ENCODE measurements around the gene CDH13. TPM values are rescaled to one million over a fixed set of nuclear protein-coding genes. Genes with fewer than 3 reads are reported as not detected.

The CDH13 gene
- total and polyA plus RNA-seq, 2 experiments from 2014 or later: 1.6 to 4.4 TPM

GRCh38 chr16:83137894-83138293 is 511.1 kb downstream of the CDH13 start:
- Histone ChIP-seq H4K20me1 (replicated peaks; ENCODE audit: insufficient read depth) (no peaks in the 10 kb centered on the region), H3K4me3 (no peak overlapping the region), H3F3A (replicated peaks; ENCODE audit: low read depth) (no peaks in the 10 kb centered on the region), H3K36me3 (ENCODE audit: insufficient read depth) (no peaks in the 10 kb centered on the region), H3K79me2 (replicated peaks; ENCODE audit: insufficient read depth) (no peaks in the 10 kb centered on the region), H3K27ac (ENCODE audit: low read depth) (no peak overlapping the region), H3K4me1 (ENCODE audit: insufficient read depth) (no peaks in the 10 kb centered on the region), H3K4me2 (no peak overlapping the region), H3K27me3 (ENCODE audit: insufficient read depth) (no peaks in the 10 kb centered on the region), H2AFZ (no peak overlapping the region), H3K9me2 (ENCODE audit: insufficient read depth) (no peaks in the 10 kb centered on the region)
- no peaks in the 10 kb centered on the region for H3K36me3 Mint-ChIP-seq (ENCODE audit: low read depth)
- ATAC-seq (no peak), DNase-seq (ENCODE audit: low spot score) (no peak)
- no peak overlapping the region for H3K4me3 Mint-ChIP-seq
- no peak overlapping the region for H3K27ac Mint-ChIP-seq
- peaks cover 6% of the 10 kb centered on the region; the same call in 2 of the 3 replicates for H3K9me3 Mint-ChIP-seq
- TF ChIP-seq EZH2 (IDR thresholded peaks at IDR 0.05; ENCODE audit: low read depth, unreplicated experiment) (no peak), JUNB (IDR thresholded peaks at IDR 0.05; ENCODE audit: unreplicated experiment) (no peak)
- H3K27me3 Mint-ChIP-seq (ENCODE audit: insufficient read depth, low read depth, poor library complexity): peaks cover 5% of the 10 kb centered on the region
- H3K4me1 Mint-ChIP-seq: peaks cover 4% of the 10 kb centered on the region; the same call in 1 of the 3 replicates

- Histone ChIP-seq H3F3A (replicated peaks; ENCODE audit: low read depth) (no peaks in the 10 kb centered on the region), H3K27me3 (ENCODE audit: insufficient read depth) (no peaks in the 10 kb centered on the region), H3K4me1 (ENCODE audit: insufficient read depth) (no peaks in the 10 kb centered on the region), H4K20me1 (replicated peaks; ENCODE audit: insufficient read depth) (no peaks in the 10 kb centered on the region), H2AFZ (no peak overlapping the region), H3K27ac (ENCODE audit: low read depth) (no peak overlapping the region), H3K79me2 (replicated peaks; ENCODE audit: insufficient read depth) (no peaks in the 10 kb centered on the region), H3K4me3 (no peak overlapping the region), H3K9me2 (ENCODE audit: insufficient read depth) (no peaks in the 10 kb centered on the region), H3K4me2 (no peak overlapping the region), H3K36me3 (ENCODE audit: insufficient read depth) (no peaks in the 10 kb centered on the region)
- DNase-seq (ENCODE audit: low spot score) (no peak), ATAC-seq (no peak)
- Mint-ChIP-seq H3K4me1 (peaks cover 4% of the 10 kb centered on the region; the same call in 1 of the 3 replicates), H3K4me3 (no peak overlapping the region), H3K36me3 (ENCODE audit: low read depth) (no peaks in the 10 kb centered on the region), H3K27me3 (ENCODE audit: insufficient read depth, low read depth, poor library complexity) (peaks cover 5% of the 10 kb centered on the region), H3K27ac (no peak overlapping the region), H3K9me3 (peaks cover 6% of the 10 kb centered on the region; the same call in 2 of the 3 replicates)
- TF ChIP-seq STAT1 (IDR thresholded peaks at IDR 0.05; ENCODE audit: unreplicated experiment): no peak
- no peak for TF ChIP-seq EZH2 (IDR thresholded peaks at IDR 0.05; ENCODE audit: low read depth, unreplicated experiment)
- TF ChIP-seq POLR2AphosphoS5 (IDR thresholded peaks at IDR 0.05; ENCODE audit: low read depth): no peak
- no peak for TF ChIP-seq ZNF331 (CRISPR knock-in tag; IDR thresholded peaks at IDR 0.05; ENCODE audit: low read depth)
- no peak for TF ChIP-seq NANOG (IDR thresholded peaks at IDR 0.05; ENCODE audit: borderline replicate concordance)
- TF ChIP-seq CTCF (conservative IDR thresholded peaks at IDR 0.05; ENCODE audit: low read depth in 2 of 2): no peak
- TF ChIP-seq EZH2phosphoT487 (IDR thresholded peaks at IDR 0.05; ENCODE audit: unreplicated experiment): no peak
Observed at GRCh38 chr16:83138512-83138911, 511.7 kb downstream of the CDH13 start.

- no peaks in the 10 kb centered on the region for H3K4me1 ChIP-seq (ENCODE audit: insufficient read depth)
- peaks cover 6% of the 10 kb centered on the region; the same call in 2 of the 3 replicates for H3K9me3 Mint-ChIP-seq
- TF ChIP-seq ZNF331 (CRISPR knock-in tag; IDR thresholded peaks at IDR 0.05; ENCODE audit: low read depth) (no peak), CTCF (conservative IDR thresholded peaks at IDR 0.05; ENCODE audit: low read depth in 2 of 2) (no peak)
- TF ChIP-seq, protein P1, sequence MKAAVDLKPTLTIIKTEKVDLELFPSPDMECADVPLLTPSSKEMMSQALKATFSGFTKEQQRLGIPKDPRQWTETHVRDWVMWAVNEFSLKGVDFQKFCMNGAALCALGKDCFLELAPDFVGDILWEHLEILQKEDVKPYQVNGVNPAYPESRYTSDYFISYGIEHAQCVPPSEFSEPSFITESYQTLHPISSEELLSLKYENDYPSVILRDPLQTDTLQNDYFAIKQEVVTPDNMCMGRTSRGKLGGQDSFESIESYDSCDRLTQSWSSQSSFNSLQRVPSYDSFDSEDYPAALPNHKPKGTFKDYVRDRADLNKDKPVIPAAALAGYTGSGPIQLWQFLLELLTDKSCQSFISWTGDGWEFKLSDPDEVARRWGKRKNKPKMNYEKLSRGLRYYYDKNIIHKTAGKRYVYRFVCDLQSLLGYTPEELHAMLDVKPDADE (IDR thresholded peaks at IDR 0.05): no peak
- no peak overlapping the region for H2AFZ ChIP-seq
- H3F3A ChIP-seq (replicated peaks; ENCODE audit: low read depth): no peaks in the 10 kb centered on the region
- H3K36me3 ChIP-seq (ENCODE audit: insufficient read depth): no peaks in the 10 kb centered on the region
- no peaks in the 10 kb centered on the region for H3K9me2 ChIP-seq (ENCODE audit: insufficient read depth)
- H3K4me2 ChIP-seq: no peak overlapping the region
- peaks cover 4% of the 10 kb centered on the region; the same call in 1 of the 3 replicates for H3K4me1 Mint-ChIP-seq
- no peaks in the 10 kb centered on the region for H4K20me1 ChIP-seq (replicated peaks; ENCODE audit: insufficient read depth)
- no peaks in the 10 kb centered on the region for H3K36me3 Mint-ChIP-seq (ENCODE audit: low read depth)
- no peak overlapping the region for H3K27ac ChIP-seq (ENCODE audit: low read depth)
- DNase-seq (ENCODE audit: low spot score) (no peak), ATAC-seq (no peak)
- peaks cover 5% of the 10 kb centered on the region for H3K27me3 Mint-ChIP-seq (ENCODE audit: insufficient read depth, low read depth, poor library complexity)
- H3K27ac Mint-ChIP-seq: no peak overlapping the region
- no peak overlapping the region for H3K4me3 Mint-ChIP-seq
- no peak overlapping the region for H3K4me3 ChIP-seq
- H3K79me2 ChIP-seq (replicated peaks; ENCODE audit: insufficient read depth): no peaks in the 10 kb centered on the region
- no peaks in the 10 kb centered on the region for H3K27me3 ChIP-seq (ENCODE audit: insufficient read depth)
Observed at GRCh38 chr16:83138976-83139690, 512.4 kb downstream of the CDH13 start.

All from GM23338 (cell line).